ENCODE measurements around the gene PCDHGB7. TPM values are rescaled to one million over a fixed set of nuclear protein-coding genes. Genes with fewer than 3 reads are reported as not detected.
"Not testable (repeated sequence)": the region's sequence is repeated elsewhere in the genome, so short reads cannot be mapped to it uniquely, and the experiment has no call there.

PCDHGB7 gene
- total RNA-seq, 4 donors from 2014 or later = 7.0 to 10.1 (median 9.1) TPM

DNA sequence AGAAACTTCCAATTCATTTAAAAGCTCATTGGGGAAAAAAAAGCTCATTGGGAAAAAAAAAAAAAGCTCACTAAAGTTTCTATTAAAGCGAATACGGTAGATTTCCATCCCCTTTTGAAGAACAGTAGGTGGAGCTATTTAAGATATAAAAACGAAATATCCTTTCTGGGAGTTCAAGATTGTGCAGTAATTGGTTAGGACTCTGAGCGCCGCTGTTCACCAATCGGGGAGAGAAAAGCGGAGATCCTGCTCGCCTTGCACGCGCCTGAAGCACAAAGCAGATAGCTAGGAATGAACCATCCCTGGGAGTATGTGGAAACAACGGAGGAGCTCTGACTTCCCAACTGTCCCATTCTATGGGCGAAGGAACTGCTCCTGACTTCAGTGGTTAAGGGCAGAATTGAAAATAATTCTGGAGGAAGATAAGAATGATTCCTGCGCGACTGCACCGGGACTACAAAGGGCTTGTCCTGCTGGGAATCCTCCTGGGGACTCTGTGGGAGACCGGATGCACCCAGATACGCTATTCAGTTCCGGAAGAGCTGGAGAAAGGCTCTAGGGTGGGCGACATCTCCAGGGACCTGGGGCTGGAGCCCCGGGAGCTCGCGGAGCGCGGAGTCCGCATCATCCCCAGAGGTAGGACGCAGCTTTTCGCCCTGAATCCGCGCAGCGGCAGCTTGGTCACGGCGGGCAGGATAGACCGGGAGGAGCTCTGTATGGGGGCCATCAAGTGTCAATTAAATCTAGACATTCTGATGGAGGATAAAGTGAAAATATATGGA, 13.0 kb downstream of the PCDHGB7 start, which contains the start of gene PCDHGA12:
TSS of gene PCDHGA12 (plus strand) at position 176 of the 782 bp plus-strand sequence. CDS start at position 429, 253 bp downstream.
- 34 to 42% methylated on average over 15 to 33 of the region's 33 CpGs for WGBS, 2 donors (ENCODE audit: low coverage in 1 of 2)
- intact Hi-C loops (cut with DNase I; ENCODE audit: low total_unique reads) = no loop called here
- Histone ChIP-seq H3K27me3 (no peaks in the 10 kb centered on the region), H3K4me3 (peak within 1 kb of the TSS in 1 of 4 donors; percentile 16), H3K9me3 (peaks cover 93 to 95% of the 10 kb centered on the region in 2 donors), H3K4me1 (no peaks in the 10 kb centered on the region), H3K27ac (no peak within 1 kb of the TSS), H3K36me3 (no peaks in the 10 kb centered on the region)
- no peak for DNase-seq
- in situ Hi-C loops (cut with MboI; ENCODE audit: low pct_ligation_motif_present in 1 of 4, low pct_unique_long_range_greater_than_20kb in 1 of 4, low sequenced_read_pairs in 3 of 4) = no loop called here
- TF ChIP-seq EP300 (IDR thresholded peaks at IDR 0.05; ENCODE audit: low read depth) (no peak), POLR2A (IDR thresholded peaks at IDR 0.05) (no peak), POLR2AphosphoS5 (IDR thresholded peaks at IDR 0.05) (no peak)
- TF ChIP-seq, protein P1, sequence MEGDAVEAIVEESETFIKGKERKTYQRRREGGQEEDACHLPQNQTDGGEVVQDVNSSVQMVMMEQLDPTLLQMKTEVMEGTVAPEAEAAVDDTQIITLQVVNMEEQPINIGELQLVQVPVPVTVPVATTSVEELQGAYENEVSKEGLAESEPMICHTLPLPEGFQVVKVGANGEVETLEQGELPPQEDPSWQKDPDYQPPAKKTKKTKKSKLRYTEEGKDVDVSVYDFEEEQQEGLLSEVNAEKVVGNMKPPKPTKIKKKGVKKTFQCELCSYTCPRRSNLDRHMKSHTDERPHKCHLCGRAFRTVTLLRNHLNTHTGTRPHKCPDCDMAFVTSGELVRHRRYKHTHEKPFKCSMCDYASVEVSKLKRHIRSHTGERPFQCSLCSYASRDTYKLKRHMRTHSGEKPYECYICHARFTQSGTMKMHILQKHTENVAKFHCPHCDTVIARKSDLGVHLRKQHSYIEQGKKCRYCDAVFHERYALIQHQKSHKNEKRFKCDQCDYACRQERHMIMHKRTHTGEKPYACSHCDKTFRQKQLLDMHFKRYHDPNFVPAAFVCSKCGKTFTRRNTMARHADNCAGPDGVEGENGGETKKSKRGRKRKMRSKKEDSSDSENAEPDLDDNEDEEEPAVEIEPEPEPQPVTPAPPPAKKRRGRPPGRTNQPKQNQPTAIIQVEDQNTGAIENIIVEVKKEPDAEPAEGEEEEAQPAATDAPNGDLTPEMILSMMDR (IDR thresholded peaks at IDR 0.05) = no peak

- DNase-seq = no peak
- 57% methylated on average over 37 of the region's 37 CpGs; no CpG with 5 or more reads in 1 of the 2 donors for WGBS, 2 donors (ENCODE audit: low coverage in 1 of 2)
- in situ Hi-C loops (cut with MboI; ENCODE audit: low pct_ligation_motif_present in 1 of 4, low pct_unique_long_range_greater_than_20kb in 1 of 4, low sequenced_read_pairs in 3 of 4) (no loop called here), intact Hi-C loops (cut with DNase I; ENCODE audit: low total_unique reads) (no loop called here)
- Histone ChIP-seq H3K36me3 (no peaks in the 10 kb centered on the region), H3K9me3 (peaks cover 90 to 93% of the 10 kb centered on the region in 2 donors), H3K4me3 (peak overlapping the region in 1 of 4 donors; percentile 16), H3K4me1 (no peaks in the 10 kb centered on the region), H3K27ac (no peak overlapping the region), H3K27me3 (no peaks in the 10 kb centered on the region)
- TF ChIP-seq, protein P1 (IDR thresholded peaks at IDR 0.05) = no peak
- TF ChIP-seq POLR2A (IDR thresholded peaks at IDR 0.05) (no peak), POLR2AphosphoS5 (IDR thresholded peaks at IDR 0.05) (no peak), EP300 (IDR thresholded peaks at IDR 0.05; ENCODE audit: low read depth) (no peak)
Measured at GRCh38 chr5:141431286-141431685, 13.8 kb downstream of the PCDHGB7 start.

GRCh38 chr5:141432308-141432707, 14.8 kb downstream of the PCDHGB7 start:
- intact Hi-C loops (cut with DNase I; ENCODE audit: low total_unique reads); H3K27ac ChIP-seq; in situ Hi-C loops (cut with MboI; ENCODE audit: low pct_ligation_motif_present in 1 of 4, low pct_unique_long_range_greater_than_20kb in 1 of 4, low sequenced_read_pairs in 3 of 4); H3K4me1 ChIP-seq; H3K36me3 ChIP-seq; H3K27me3 ChIP-seq; H3K4me3 ChIP-seq; DNase-seq: not testable (repeated sequence)
- H3K9me3 ChIP-seq = peaks cover 81 to 91% of the 10 kb centered on the region in 2 donors
- 74% methylated on average over 36 of the region's 38 CpGs; no CpG with 5 or more reads in 1 of the 2 donors for WGBS, 2 donors (ENCODE audit: low coverage in 1 of 2)

DNA sequence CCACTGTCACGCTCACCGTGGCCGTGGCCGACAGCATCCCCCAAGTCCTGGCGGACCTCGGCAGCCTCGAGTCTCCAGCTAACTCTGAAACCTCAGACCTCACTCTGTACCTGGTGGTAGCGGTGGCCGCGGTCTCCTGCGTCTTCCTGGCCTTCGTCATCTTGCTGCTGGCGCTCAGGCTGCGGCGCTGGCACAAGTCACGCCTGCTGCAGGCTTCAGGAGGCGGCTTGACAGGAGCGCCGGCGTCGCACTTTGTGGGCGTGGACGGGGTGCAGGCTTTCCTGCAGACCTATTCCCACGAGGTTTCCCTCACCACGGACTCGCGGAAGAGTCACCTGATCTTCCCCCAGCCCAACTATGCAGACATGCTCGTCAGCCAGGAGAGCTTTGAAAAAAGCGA, 15.2 kb downstream of the PCDHGB7 start:
- H3K27me3 ChIP-seq; in situ Hi-C loops (cut with MboI; ENCODE audit: low pct_ligation_motif_present in 1 of 4, low pct_unique_long_range_greater_than_20kb in 1 of 4, low sequenced_read_pairs in 3 of 4); H3K36me3 ChIP-seq; H3K4me1 ChIP-seq; DNase-seq; intact Hi-C loops (cut with DNase I; ENCODE audit: low total_unique reads); H3K4me3 ChIP-seq; H3K27ac ChIP-seq: not testable (repeated sequence)
- 55 to 56% methylated on average over 8 to 24 of the region's 29 CpGs for WGBS, 2 donors (ENCODE audit: low coverage in 1 of 2)
- peaks cover 77 to 89% of the 10 kb centered on the region in 2 donors for H3K9me3 ChIP-seq

DNA sequence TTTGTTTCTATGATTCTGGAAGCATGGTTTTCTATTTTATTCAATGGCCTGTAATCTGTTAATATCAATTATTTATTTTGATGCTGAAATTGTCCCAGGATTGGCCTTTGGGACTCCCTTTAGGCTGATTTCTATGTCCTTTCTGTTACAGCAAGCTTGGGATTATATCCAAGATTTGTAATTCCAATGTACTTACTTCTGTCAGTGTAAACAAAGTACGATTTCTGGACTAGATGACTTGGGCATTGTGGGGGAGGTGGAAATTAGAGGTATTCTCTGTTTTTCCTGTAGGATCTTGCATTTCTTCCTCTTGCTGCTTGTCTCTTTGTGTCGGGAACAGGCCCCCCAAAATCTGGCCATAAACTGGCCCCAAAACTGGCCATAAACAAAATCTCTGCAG, 16.5 kb downstream of the PCDHGB7 start:
- DNase-seq = no peak

More for the DNA sequence above, 16.5 kb downstream of the PCDHGB7 start:
- TF ChIP-seq, protein P1 (IDR thresholded peaks at IDR 0.05) = no peak
- TF ChIP-seq EP300 (IDR thresholded peaks at IDR 0.05; ENCODE audit: low read depth) (no peak), POLR2A (IDR thresholded peaks at IDR 0.05) (no peak), POLR2AphosphoS5 (IDR thresholded peaks at IDR 0.05) (no peak)
- Histone ChIP-seq H3K4me3 (no peak overlapping the region), H3K4me1 (no peaks in the 10 kb centered on the region), H3K27ac (no peak overlapping the region), H3K27me3 (no peaks in the 10 kb centered on the region), H3K9me3 (peaks cover 65 to 83% of the 10 kb centered on the region in 2 donors), H3K36me3 (no peaks in the 10 kb centered on the region)
- intact Hi-C loops (cut with DNase I; ENCODE audit: low total_unique reads) (no loop called here), in situ Hi-C loops (cut with MboI; ENCODE audit: low pct_ligation_motif_present in 1 of 4, low pct_unique_long_range_greater_than_20kb in 1 of 4, low sequenced_read_pairs in 3 of 4) (no loop called here)
- WGBS, 2 donors (ENCODE audit: low coverage in 1 of 2) = 74% methylated on average over 2 of the region's 2 CpGs

Measured in transverse colon (tissue), 4 donors.